SH-SY5Y (cell line): ENCODE results near the gene GRAP.

Source experiments
- GATA2 ChIP-seq: IDR thresholded peaks from 2 replicates; pipeline ENCODE4 v1.6.1; 2011; ENCODE audit warnings: mild to moderate bottlenecking, low read depth, low read length
- GATA3 ChIP-seq: IDR thresholded peaks from 2 replicates; pipeline ENCODE4 v1.6.1; 2011; ENCODE audit warnings: low read depth, mild to moderate bottlenecking, low read length, moderate library complexity

DNA sequence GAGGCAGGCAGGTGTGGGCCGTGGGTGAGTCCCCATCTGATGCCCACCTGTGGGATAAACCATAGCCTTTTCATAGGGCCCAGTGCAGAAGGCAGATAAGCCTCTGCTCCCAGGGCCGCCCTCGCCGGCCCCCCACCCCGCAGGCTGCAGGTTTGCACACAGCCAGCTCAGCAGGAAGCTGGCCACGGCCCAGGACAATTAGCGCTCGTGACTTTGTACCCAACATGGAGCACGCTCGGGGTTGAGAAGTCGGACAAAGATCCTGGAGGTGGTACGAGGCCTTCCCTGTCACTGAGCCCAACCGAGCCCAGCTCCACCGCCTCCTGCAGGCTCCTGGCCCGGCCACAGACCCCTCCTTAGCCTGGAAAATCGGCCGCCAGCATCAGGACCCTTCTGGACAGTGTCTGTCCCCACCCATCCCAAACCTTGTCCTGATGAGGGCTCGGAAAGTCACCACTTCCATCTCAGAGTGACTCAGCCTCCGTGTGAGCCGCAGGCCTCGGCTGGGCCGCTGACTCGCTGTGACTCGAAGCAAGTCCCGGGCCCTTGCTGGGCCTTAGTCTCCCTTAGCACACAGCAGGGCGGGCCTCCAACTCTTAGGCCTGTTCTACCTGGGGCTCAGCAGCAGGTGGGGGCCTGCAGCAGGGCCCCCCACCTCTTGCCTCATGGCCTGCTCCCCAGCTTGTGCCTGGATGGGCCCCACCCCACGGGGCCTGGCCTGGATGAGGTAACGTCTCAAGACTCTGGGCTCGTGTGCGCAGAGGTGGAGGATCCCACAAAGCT, 64.9 kb downstream of the GRAP start:
- TF ChIP-seq GATA2 (no peak), GATA3 (no peak)
